A673 (cell line): ENCODE measurements around the gene GRK1. TPM values are rescaled to one million over a fixed set of nuclear protein-coding genes. Genes with fewer than 3 reads are reported as not detected.

ENCODE experiments used
- BruUV-seq: library from RNA; stranded (reverse); fragments of 400-500 nt; replicated peaks from 2 replicates; lab custom pipeline; 2021; lab: Mats Ljungman, UMichigan
- CTCF ChIA-PET: fragments of 300-600 bp; sonication (Branson Sonifier 250); formaldehyde crosslinking; loops from one replicate; lab custom pipeline; 2022; ENCODE audit warnings: antibody characterized with exemption; lab: Charles Lee
- POLR2A ChIA-PET: fragments of 300-600 bp; sonication (Branson Sonifier 250); formaldehyde crosslinking; loops from one replicate; lab custom pipeline; 2022; ENCODE audit warnings: antibody characterized with exemption; ENCODE audit not compliant: low non-redundant PET; lab: Charles Lee
- DNase-seq: peaks from one replicate; pipeline ENCODE4 v3.0.0-alpha.2; 2015; ENCODE audit warnings: low spot score
- H3K27ac ChIP-seq: fragments of 200-600 bp; sonication (generic); 2 replicates; pipeline ENCODE4 v1.5.1; 2016; ENCODE audit warnings: mixed run types, low read depth, mild to moderate bottlenecking, mixed read lengths, antibody characterized with exemption, low read length; ENCODE audit not compliant: poor library complexity, severe bottlenecking
- H3K27me3 ChIP-seq: fragments of 200-600 bp; sonication (generic); replicated peaks from 2 replicates; pipeline ENCODE4 v1.6.1; 2017; ENCODE audit warnings: mixed run types, low read depth, mild to moderate bottlenecking, mixed read lengths, antibody characterized with exemption, low read length; ENCODE audit not compliant: insufficient read depth, poor library complexity
- H3K36me3 ChIP-seq: fragments of 200-600 bp; sonication (generic); 2 replicates; pipeline ENCODE4 v1.6.1; 2016; ENCODE audit warnings: mixed run types, mild to moderate bottlenecking, mixed read lengths, antibody characterized with exemption, low read length; ENCODE audit not compliant: insufficient read depth, poor library complexity, severe bottlenecking
- H3K4me1 ChIP-seq: fragments of 200-600 bp; sonication (generic); 2 replicates; pipeline ENCODE4 v1.6.1; 2017; ENCODE audit warnings: mixed run types, mild to moderate bottlenecking, mixed read lengths, antibody characterized with exemption, low read length; ENCODE audit not compliant: insufficient read depth, poor library complexity, severe bottlenecking
- H3K4me3 ChIP-seq: fragments of 200-600 bp; sonication (generic); 2 replicates; pipeline ENCODE4 v1.5.1; 2016; ENCODE audit warnings: low read depth, mixed run types, mild to moderate bottlenecking, mixed read lengths, low read length; ENCODE audit not compliant: poor library complexity, severe bottlenecking
- H3K9me3 ChIP-seq: fragments of 200-600 bp; sonication (generic); 2 replicates; pipeline ENCODE4 v1.6.1; 2016; ENCODE audit warnings: mixed run types, low read depth, mild to moderate bottlenecking, mixed read lengths, antibody characterized with exemption, low read length; ENCODE audit not compliant: poor library complexity, severe bottlenecking
- CTCF ChIP-seq: fragments of 300-800, 200-600 bp; sonication (generic); conservative IDR thresholded peaks from 2 replicates; pipeline ENCODE4 v1.5.1; 2017; ENCODE audit warnings: low read depth, mild to moderate bottlenecking, antibody characterized with exemption, low read length, moderate library complexity, mixed read lengths
- EZH2 ChIP-seq: fragments of 200-600 bp; sonication (generic); IDR thresholded peaks from 2 replicates; pipeline ENCODE4 v1.6.1; 2017; ENCODE audit warnings: borderline replicate concordance, low read depth, mild to moderate bottlenecking, mixed read lengths, antibody characterized with exemption, low read length; ENCODE audit not compliant: poor library complexity, severe bottlenecking
- intact Hi-C: fragments of 100-400 bp; cut with micrococcal nuclease; formaldehyde crosslinking; loops from one replicate; pipeline ENCODE4 v1.10.0; 2022; ENCODE audit not compliant: unreplicated experiment
- total RNA-seq: library from RNA; stranded (reverse); gene quantifications from 2 replicates; pipeline ENCODE4 v1.2.3, GENCODE V29; 2021

The GRK1 gene
- total RNA-seq, 1 experiment from 2014 or later = not detected

- Histone ChIP-seq H3K4me3 (no peak overlapping the region), H3K27ac (no peak overlapping the region), H3K27me3 (peaks cover 24% of the 10 kb centered on the region), H3K9me3 (no peaks in the 10 kb centered on the region), H3K36me3 (no peaks in the 10 kb centered on the region), H3K4me1 (no peaks in the 10 kb centered on the region)
- ChIA-PET CTCF (no interaction called here), POLR2A (no interaction called here)
- no TSS peak for BruUV-seq
- no peak for DNase-seq
- TF ChIP-seq EZH2 (no peak), CTCF (no peak)
- intact Hi-C loops = no loop called here
These were observed 89.5 kb downstream of the GRK1 start for GRCh38 chr13:113756441-113757097.

- H3K9me3 ChIP-seq = no peaks in the 10 kb centered on the region
- H3K4me3 ChIP-seq = peak within 1 kb of the TSS; percentile 54
- H3K27me3 ChIP-seq = peaks cover 47% of the 10 kb centered on the region
- ChIA-PET CTCF (no interaction called here), POLR2A (no interaction called here)
- no TSS peak for BruUV-seq
- DNase-seq = peak; percentile 72
- H3K4me1 ChIP-seq = no peaks in the 10 kb centered on the region
- H3K27ac ChIP-seq = no peak within 1 kb of the TSS
- H3K36me3 ChIP-seq = no peaks in the 10 kb centered on the region
- intact Hi-C loops = no loop called here
- TF ChIP-seq EZH2 = no peak
- no peak; the same call in 1 of the 2 replicates for TF ChIP-seq CTCF
These were observed 91.9 kb downstream of the GRK1 start, which contains the start of gene TMEM255B for GRCh38 chr13:113758651-113759524. TSS of gene TMEM255B (plus strand) at chr13:113759226. CDS start at chr13:113759270, 44 bp downstream.

GRCh38 chr13:113759525-113760137, 92.6 kb downstream of the GRK1 start:
- BruUV-seq = no TSS peak
- Histone ChIP-seq H3K9me3 (no peaks in the 10 kb centered on the region), H3K36me3 (no peaks in the 10 kb centered on the region), H3K4me3 (peak overlapping the region; percentile 54), H3K27me3 (peaks cover 47% of the 10 kb centered on the region), H3K27ac (no peak overlapping the region), H3K4me1 (no peaks in the 10 kb centered on the region)
- TF ChIP-seq EZH2 = peak; percentile 81
- TF ChIP-seq CTCF = no peak
- ChIA-PET CTCF (no interaction called here), POLR2A (no interaction called here)
- intact Hi-C loops = no loop called here
- no peak for DNase-seq
